ENCODE data around the gene PML.

PML gene

GRCh38 chr15:73991726-73992593 lies 2.6 kb upstream of the PML start, which contains the start of gene STOML1 (continued):
- TF ChIP-seq ZBTB10 (tag by site-specific recombination; IDR thresholded peaks at IDR 0.05) (no peak), ZNF48 (tag by site-specific recombination; IDR thresholded peaks at IDR 0.05) (no peak), ZNF544 (tag by site-specific recombination; IDR thresholded peaks at IDR 0.05) (no peak), ZNF280C (tag by site-specific recombination; IDR thresholded peaks at IDR 0.05) (no peak), PBX3 (CRISPR knock-in tag; IDR thresholded peaks at IDR 0.05) (peak; percentile 61; the same call in 1 of the 2 replicates), ZIC2 (tag by site-specific recombination; IDR thresholded peaks at IDR 0.05) (peak; percentile 69), ZNF121 (tag by site-specific recombination; IDR thresholded peaks at IDR 0.05) (no peak), ZNF514 (tag by site-specific recombination; IDR thresholded peaks at IDR 0.05) (no peak), ZNF76 (tag by site-specific recombination; IDR thresholded peaks at IDR 0.05; ENCODE audit: borderline replicate concordance, low read depth) (peak; percentile 60; the same call in 1 of the 2 replicates), ZNF18 (tag by site-specific recombination; IDR thresholded peaks at IDR 0.05) (peak; percentile 87; the same call in 1 of the 2 replicates), SP3 (tag by site-specific recombination; IDR thresholded peaks at IDR 0.05) (peak; percentile 66), ZNF501 (tag by site-specific recombination; IDR thresholded peaks at IDR 0.05) (no peak), ZNF621 (tag by site-specific recombination; IDR thresholded peaks at IDR 0.05) (no peak), ZNF707 (tag by site-specific recombination; IDR thresholded peaks at IDR 0.05) (no peak), INSM2 (tag by site-specific recombination; IDR thresholded peaks at IDR 0.05) (0 out of 2 replicates have a peak, but pooled peaks have one; percentile 55), FEZF1 (tag by site-specific recombination; IDR thresholded peaks at IDR 0.05) (no peak), ZNF324 (tag by site-specific recombination; IDR thresholded peaks at IDR 0.05) (no peak), ZNF624 (tag by site-specific recombination; IDR thresholded peaks at IDR 0.05) (no peak), ZNF292 (tag by site-specific recombination; IDR thresholded peaks at IDR 0.05; ENCODE audit: borderline replicate concordance, low read depth) (no peak), ZNF639 (tag by site-specific recombination; IDR thresholded peaks at IDR 0.05) (peak; percentile 57; the same call in 1 of the 2 replicates), YY1 (tag by site-specific recombination; IDR thresholded peaks at IDR 0.05) (peak; percentile 69; the same call in 1 of the 2 replicates), ZNF555 (tag by site-specific recombination; conservative IDR thresholded peaks at IDR 0.05) (no peak), ZSCAN23 (tag by site-specific recombination; IDR thresholded peaks at IDR 0.05) (no peak), ZNF610 (tag by site-specific recombination; IDR thresholded peaks at IDR 0.05; ENCODE audit: borderline replicate concordance) (no peak), ZNF155 (tag by site-specific recombination; IDR thresholded peaks at IDR 0.05) (no peak), YY2 (tag by site-specific recombination; IDR thresholded peaks at IDR 0.05) (no peak), AEBP2 (tag by site-specific recombination; IDR thresholded peaks at IDR 0.05; ENCODE audit: borderline replicate concordance) (no peak)
